HG03066 (cell line): ENCODE results near the gene NRP1.
"Not testable (repeated sequence)": the region's sequence is repeated elsewhere in the genome, so short reads cannot be mapped to it uniquely, and the experiment has no call there.

ENCODE experiments used
- ATAC-seq: cut with Tn5 transposase; IDR thresholded peaks from one replicate; pipeline ENCODE4 v1.9.1; 2021; ENCODE audit warnings: low read depth; ENCODE audit not compliant: unreplicated experiment

Gene NRP1

DNA sequence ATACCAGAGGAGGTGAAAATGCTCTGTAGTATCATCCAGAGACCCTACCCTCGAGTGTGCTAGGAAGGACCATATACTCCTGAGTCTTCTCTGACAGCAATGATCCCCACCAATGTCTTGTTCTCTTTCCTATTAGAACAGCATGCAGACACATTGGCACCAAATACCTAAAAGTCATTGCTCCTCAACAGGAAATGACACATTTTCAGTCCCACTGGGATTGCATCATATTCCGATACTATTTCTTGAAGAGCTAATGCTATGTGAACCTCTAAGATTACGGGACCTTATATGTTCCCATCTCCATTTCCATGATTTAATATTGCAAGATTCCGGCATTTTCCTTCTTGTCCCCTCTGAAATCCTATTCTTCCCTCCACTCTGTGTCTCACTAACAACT, 177.4 kb downstream of the NRP1 start:
- ATAC-seq: no peak

DNA sequence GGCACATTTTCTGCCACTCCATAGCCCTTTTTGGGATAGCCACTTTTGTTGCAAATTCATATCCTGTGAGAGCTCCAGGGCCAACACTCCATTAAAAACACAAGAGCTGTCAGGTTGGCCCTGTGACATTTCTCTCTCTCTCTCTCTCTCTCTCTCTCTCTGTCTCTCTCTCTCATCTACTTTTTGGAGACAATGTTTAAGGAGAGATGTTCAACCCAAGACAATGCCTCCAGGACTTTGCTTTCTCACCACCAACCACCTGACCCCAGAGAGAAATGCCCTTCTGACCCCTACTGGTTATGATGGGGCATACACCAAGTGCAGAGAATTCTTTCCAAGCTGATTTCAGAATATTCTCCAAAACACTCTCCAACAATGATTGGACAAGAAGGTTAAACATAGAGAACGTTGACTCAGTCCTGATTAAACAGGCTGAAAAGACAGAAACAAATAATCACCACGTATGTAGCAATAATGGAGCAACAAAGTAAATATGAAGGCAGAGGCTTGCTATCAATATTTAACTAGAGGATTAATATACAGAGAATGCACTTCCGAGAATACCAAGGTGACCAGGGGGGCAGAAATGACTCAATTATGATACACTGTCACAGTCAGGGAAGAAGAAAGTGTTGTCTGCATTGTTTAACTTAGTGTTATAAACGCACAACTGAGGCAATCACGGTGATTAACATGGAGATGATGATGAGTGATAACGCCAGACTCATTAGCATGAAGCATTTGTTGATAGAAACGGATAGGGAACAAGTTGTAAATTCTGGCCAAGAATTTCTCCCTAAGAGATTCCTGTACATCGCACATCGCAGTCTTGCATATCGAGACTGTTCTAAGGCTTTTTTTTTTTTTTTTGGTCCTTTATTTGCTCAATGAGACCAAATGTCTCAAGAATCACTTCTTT, 178.5 kb downstream of the NRP1 start:
- peak; percentile 82 for ATAC-seq

GRCh38 chr10:33154590-33154989, 179.9 kb downstream of the NRP1 start:
- ATAC-seq: no peak

- ATAC-seq: no peak
These were observed 180.5 kb downstream of the NRP1 start for GRCh38 chr10:33153968-33154327.

GRCh38 chr10:33153251-33153967, 181.1 kb downstream of the NRP1 start:
- ATAC-seq: no peak

GRCh38 chr10:33152750-33153149, 181.7 kb downstream of the NRP1 start:
- ATAC-seq: no peak

DNA sequence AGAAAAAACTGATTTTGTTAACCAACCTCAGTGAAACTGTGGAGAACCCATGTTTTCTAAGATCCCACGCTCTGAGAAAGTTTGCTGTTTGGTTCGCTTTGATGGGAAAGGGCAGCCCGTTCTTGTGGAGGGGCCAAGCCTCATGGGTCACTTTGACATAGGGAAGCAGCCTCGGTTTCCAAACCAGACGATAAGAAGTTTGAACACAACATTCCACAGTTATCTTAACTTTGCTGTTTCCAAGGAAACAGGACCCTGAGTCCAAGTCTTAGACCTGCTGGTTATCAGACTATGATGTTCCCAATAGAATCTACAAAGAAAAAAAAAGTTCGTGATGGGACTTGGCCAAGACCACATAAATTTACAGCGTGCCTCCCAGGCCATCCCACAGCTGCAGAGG, 182.3 kb downstream of the NRP1 start:
- no peak for ATAC-seq

GRCh38 chr10:33151344-33151864, 183.1 kb downstream of the NRP1 start:
- ATAC-seq: no peak

GRCh38 chr10:33150889-33151288, 183.6 kb downstream of the NRP1 start:
- ATAC-seq: no peak

DNA sequence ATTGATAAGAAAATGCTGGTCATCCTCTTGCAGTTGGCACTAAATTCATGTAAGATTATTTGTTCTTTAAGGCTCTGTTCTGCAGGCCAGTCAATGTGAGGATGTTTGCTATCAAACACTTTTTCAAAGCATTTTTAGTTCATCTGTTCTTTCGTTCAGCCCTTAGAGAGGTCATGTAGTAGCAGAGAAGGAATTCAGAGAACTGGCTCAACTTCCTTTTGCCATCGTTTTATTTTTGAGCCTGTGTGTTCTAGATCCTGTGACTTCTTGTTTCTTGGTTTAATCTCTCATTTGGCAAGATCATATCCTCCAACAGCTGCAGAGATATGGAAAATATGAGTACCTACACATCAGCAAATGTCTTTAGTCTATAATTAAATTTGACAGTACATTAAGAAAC, 184.3 kb downstream of the NRP1 start:
- ATAC-seq: no peak

- ATAC-seq: no peak
These were observed 187.5 kb downstream of the NRP1 start for GRCh38 chr10:33147013-33147310.

DNA sequence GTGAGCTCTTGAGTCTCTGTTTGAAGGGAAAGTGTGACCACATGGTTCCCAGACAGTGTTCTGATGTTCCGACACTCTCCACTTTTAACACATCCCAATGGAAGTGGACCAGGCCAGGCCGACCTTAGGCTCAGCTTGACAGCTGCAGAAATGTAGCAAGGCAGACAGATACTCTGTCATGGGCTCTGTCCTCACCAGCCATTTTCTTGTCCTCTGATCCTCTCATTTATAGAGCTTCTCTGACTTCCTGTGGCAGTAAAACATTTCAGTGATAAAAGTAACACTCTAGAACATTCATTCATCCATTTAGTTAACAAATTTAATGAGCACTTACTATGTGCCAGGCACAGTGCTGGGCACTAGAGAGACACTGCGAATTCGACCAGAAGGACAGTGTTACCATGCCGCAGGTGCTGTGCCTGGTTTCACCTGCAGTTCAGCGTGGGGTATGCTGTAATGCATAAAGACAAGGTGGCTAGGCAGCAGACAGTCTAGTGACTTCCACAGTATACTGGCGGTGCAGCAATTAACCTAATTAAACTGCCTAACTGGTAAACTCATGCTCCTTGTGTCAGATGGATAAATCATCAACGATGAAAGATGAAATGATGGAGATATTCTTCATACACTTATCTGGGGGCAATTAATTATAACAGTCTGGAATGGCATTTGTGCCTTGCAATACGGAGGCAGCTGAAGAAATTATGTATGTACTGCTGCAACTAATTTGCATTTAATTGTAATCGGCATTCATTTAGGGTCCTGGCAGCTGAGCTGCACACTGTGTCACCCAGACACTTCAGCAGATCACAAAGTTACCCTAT, 188.1 kb downstream of the NRP1 start:
- ATAC-seq: no peak

DNA sequence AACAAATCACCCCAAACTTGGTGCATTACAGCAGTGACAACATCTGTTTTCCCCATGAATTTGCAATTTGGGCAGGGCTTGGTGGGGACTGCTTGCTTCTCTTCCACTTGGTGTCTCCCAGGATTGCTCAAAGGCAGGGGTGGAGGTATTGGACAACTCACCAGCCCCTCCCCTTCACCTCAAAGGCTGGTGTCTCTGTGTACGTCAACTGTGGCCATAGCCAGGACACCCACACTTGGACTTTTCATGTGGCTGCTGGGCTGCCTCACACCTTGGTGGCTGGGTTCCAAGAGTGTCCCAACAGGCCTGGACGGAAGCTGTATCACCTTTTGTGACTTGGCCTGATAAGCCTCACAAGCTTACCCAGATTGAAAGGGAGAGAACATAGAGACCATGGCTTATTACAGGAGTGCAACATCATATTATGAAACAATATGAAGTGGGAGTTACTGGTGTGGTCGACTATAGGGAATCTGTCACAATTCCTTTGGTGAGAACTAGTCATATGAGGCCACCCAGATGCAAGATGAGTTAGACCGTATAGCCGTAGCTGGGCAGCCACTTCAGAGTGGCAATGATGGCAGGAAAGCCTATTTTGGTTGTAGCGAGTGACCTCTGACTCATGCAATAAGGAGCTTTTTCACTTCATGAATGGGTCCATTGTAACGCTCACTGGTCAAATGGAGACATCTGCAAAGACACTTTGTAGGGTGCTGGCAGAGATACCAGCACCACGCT, 188.8 kb downstream of the NRP1 start:
- ATAC-seq: no peak

GRCh38 chr10:33143160-33143728, 191.2 kb downstream of the NRP1 start:
- ATAC-seq: no peak

DNA sequence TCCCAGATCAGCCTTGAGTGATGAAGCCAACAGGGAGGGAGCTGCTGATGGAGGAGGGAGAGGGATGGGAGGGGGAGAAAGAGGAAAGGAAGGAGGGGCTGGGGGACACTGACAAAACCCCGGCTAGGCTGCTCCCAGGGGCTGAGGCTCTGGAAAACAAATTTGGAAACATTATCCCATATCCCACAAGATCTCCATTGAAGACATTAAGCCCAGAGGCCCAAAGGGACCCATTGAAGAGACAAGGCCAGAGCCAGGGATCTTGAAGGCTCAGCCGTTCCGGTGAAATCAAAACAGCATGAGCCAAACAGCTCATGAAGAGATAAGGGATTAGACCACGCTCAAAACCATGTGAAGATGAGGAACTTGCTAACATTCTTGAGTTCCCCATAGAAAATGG, 192.2 kb downstream of the NRP1 start:
- ATAC-seq: no peak

GRCh38 chr10:33141251-33141650, 193.2 kb downstream of the NRP1 start:
- no peak for ATAC-seq

DNA sequence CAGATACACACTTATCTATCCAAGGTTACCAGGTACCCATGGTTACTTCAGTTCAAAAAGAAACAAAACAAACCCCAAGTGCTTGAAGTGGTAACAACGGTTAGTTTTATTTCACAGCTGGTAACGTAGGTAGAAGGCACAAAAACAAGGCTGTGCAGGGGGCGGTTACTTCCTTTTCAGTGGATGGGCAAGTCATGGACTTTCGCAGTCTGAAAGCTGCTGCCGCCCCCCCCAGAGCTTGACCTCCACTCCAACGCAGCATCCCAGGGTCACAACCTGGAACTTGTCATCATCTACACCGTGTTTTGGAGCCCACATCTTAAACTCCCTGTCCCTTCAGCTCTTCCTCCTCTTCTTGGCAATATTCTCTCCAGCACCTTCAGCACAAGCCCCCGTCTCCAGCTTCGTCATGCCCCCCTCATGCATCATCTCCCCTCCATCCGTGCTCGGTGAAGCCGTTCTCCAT, 195.3 kb downstream of the NRP1 start:
- no peak for ATAC-seq

GRCh38 chr10:33138686-33139085, 195.8 kb downstream of the NRP1 start:
- not testable (repeated sequence) for ATAC-seq

DNA sequence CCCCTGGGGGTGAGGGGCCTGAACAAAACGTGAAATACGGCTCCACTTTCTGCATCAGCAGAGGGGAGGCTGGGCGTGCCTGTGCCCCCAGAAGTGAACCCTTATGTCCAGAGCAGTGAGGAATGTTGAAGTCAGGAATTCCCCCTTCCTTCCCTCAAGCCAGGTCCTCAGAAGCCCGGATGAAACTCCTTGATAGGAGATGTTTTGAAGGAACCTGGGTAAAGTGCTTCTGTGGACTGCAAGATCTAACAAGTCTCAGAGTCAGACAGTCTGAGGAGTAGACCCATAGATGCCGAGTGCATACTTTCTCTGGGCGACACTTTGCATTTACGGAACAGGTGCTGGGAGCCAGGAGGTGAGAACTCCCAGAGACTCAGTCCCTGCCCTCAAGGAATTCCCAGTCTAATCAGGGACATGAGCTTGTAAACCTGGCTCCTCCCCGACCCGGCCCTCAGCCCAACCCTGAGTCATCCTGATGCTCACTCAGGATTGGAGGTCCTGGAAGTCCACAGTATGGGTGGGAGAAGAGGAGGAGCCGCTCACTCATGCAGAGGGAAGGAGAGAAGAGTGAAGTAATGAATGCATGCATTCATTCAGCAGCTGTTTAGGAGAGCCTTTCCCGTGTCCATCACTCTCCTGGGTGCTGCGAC, 197.0 kb downstream of the NRP1 start:
- ATAC-seq: no peak
